IPS-18c (cell line): ENCODE measurements around the gene SPTY2D1.
"Not testable (repeated sequence)": the region's sequence is repeated elsewhere in the genome, so short reads cannot be mapped to it uniquely, and the experiment has no call there.

ENCODE experiments used
- H3K4me3 ChIP-seq: 2 replicates; pipeline ENCODE4 v1.7.0; 2013; ENCODE audit warnings: low read depth, mild to moderate bottlenecking, low read length, moderate library complexity; ENCODE audit not compliant: insufficient read depth
- H3K9me3 ChIP-seq: one replicate; pipeline ENCODE4 v1.6.1; 2013; ENCODE audit warnings: mild to moderate bottlenecking, low read length, moderate library complexity; ENCODE audit not compliant: control insufficient read depth, insufficient read depth

SPTY2D1 gene

DNA sequence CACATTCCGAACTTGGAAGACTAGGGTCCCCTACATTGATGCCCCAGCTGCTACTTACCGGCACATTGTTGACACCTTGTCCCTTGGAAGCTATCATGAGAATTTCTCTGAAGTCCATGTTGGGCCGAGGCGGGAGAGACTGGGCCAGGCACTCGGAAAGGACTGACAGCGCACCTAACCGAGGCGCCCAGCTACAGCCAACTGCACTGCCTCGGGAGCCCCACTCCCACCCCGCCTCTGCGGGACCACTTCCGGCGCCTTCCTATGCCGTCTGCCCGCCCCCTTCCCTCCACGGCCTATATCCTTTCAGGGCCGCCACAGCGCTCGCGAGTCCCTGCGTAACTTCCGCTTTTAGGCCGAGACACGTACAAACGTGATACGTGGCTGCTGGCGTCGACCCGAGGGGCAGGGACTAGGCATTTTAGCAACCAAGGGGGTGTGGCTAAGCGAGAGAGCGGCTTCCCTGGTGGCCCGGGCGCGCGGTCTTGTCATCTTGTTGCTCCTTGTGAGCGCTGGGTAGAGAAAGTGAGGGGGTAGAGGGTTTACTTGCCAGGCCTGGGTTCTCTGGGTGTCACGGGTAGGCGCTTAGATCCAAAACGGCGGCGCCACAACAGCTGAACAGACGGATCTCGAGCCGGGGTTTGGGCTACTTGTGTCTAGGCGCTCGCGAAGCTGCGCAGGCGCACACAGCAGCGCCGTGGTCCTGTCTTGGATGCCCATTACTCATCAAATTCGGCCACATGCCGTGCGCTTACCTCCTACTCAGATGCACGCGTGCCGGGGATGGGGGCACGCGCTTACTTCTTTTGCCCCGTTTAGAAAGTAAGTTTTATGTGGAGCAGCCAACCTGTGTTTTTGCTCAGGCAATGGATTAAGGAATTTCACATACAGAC is at the start of gene SPTY2D1:
Gene SPTY2D1, minus strand, starts transcription at position 203 of the 893 bp plus-strand sequence. Its CDS starts 85 bp downstream, at position 118.
- H3K9me3 ChIP-seq: no peaks in the 10 kb centered on the region
- peak within 1 kb of the TSS; percentile 98 for H3K4me3 ChIP-seq

DNA sequence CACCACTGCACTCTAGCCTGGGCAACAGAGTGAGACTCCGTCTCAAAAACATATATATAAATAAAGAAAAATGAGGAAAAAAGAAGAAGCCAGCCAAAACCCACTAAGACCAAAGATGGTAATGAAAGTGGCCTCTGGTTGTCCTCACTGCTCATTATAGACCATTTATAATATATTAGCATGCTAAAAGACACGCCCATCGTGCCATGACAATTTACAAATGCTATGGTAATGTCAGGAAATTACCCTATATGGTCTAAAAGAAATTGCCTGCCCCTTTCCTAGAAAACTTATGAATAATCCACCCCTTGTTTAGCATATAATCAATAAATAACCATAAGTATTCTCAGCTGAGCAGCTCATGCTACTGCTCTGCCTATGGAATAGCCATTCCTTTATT is 48.3 kb upstream of the SPTY2D1 start:
- no peaks in the 10 kb centered on the region for H3K9me3 ChIP-seq
- H3K4me3 ChIP-seq: no peak overlapping the region

- not testable (repeated sequence) for H3K4me3 ChIP-seq
Measured at GRCh38 chr11:18681949-18682348, 47.8 kb upstream of the SPTY2D1 start.

GRCh38 chr11:18677560-18677959 is 43.4 kb upstream of the SPTY2D1 start:
- Histone ChIP-seq H3K4me3 (no peak overlapping the region), H3K9me3 (no peaks in the 10 kb centered on the region)

More at GRCh38 chr11:18681949-18682348, 47.8 kb upstream of the SPTY2D1 start:
- not testable (repeated sequence) for H3K9me3 ChIP-seq

GRCh38 chr11:18676803-18677202 is 42.7 kb upstream of the SPTY2D1 start:
- no peaks in the 10 kb centered on the region for H3K9me3 ChIP-seq
- no peak overlapping the region for H3K4me3 ChIP-seq

- H3K9me3 ChIP-seq, H3K4me3 ChIP-seq: not testable (repeated sequence)
Measured at GRCh38 chr11:18672209-18672608, 38.1 kb upstream of the SPTY2D1 start.

DNA sequence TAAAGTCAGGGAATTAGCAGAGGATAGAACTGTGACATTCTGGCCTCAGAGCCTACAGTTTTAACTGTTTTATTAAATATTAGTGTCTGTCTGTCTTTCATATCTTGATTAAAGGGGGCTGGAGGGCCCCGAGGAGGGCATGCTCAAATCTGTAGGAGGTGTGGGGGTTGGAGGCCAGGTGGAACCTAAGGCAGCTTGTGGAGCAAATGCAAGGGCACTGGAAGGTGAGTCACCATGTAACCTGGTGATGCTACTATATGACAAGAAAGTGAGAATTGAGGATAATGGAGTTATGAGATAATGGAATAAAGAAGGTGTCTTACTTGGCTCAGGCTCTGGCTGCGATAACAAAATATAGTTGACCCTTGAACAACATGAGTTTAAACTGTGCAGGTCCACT is 37.1 kb upstream of the SPTY2D1 start:
- Histone ChIP-seq H3K4me3 (no peak overlapping the region), H3K9me3 (no peaks in the 10 kb centered on the region)

DNA sequence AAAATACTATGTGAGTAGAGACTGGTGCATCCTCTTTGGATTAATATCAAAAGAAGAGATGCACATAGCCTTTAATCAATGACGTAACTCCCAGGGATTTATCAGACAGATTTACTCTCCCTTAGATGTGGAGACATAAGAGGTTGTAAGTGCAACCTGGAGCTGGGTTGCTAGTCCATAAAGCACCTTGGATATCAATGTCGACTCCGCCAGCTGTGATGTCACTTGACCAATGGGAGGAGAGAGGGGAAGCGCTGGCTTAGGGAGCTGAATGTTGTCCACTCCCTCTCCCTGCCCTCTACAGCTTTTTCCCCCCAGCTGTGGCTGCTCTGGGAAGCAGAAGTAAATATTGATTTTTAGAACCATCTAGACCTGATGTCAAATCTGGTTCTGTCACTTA is 35.6 kb upstream of the SPTY2D1 start:
- Histone ChIP-seq H3K9me3 (no peaks in the 10 kb centered on the region), H3K4me3 (no peak overlapping the region)

GRCh38 chr11:18669219-18669596 is 35.1 kb upstream of the SPTY2D1 start:
- H3K4me3 ChIP-seq: no peak overlapping the region
- no peaks in the 10 kb centered on the region for H3K9me3 ChIP-seq

DNA sequence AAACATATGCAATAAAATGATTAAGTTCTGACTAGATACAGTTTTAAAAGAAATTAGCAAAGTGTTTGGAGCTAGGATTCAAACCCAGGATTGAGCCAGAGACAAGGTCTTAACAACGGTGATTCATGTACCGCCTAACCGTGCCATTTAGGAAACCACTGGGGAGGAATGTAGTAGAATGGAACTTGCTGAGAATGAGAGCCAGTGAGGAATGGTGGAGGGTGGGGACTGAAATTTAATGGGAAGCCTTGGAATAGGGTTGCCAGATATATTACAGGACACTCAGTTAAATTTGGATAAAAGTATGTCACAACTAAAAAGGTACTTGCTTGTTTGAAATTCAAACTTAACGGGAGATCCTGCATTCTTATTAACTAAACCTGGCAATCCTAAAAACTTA is 34.0 kb upstream of the SPTY2D1 start:
- H3K4me3 ChIP-seq: no peak overlapping the region
- H3K9me3 ChIP-seq: no peaks in the 10 kb centered on the region

DNA sequence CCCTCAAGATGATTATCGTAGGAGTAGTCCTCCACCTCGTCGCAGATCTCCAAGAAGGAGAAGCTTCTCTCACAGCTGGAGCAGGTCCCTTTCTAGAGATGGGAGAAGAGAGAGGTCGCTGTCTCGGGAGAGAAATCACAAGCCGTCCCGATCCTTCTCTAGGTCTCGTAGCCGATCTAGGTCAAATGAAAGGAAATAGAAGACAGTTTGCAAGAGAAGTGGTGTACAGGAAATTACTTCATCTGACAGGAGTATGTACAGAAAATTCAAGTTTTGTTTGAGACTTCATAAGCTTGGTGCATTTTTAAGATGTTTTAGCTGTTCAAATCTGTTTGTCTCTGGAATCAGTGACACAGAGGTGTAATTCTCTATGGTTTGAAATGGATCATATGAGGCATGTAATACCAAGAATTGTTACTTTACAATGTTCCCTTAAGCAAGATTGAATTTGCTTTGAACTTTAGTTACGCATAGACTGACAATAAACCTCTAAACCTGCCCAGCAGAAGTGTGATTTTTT is 31.3 kb upstream of the SPTY2D1 start:
- not testable (repeated sequence) for H3K9me3 ChIP-seq, H3K4me3 ChIP-seq

DNA sequence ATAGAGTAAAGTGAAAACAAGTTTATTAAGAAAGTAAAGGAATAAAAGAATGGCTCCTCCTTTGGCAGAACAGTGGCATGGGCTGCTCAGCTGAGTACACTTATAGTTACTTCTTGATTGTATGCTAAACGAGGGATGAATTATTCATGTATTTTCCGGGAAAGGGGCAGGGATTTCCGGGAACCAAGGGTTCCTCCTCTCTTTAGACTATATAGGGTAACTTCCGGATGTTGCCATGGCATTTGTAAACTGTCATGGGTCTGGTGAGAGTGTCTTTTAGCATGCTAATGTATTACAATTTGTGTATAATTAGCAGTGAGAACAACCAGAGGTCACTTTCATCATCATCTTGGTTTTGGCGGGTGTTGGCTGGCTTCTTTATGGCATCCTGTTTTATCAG is 23.5 kb upstream of the SPTY2D1 start:
- no peak overlapping the region for H3K4me3 ChIP-seq
- H3K9me3 ChIP-seq: peaks cover 7% of the 10 kb centered on the region

DNA sequence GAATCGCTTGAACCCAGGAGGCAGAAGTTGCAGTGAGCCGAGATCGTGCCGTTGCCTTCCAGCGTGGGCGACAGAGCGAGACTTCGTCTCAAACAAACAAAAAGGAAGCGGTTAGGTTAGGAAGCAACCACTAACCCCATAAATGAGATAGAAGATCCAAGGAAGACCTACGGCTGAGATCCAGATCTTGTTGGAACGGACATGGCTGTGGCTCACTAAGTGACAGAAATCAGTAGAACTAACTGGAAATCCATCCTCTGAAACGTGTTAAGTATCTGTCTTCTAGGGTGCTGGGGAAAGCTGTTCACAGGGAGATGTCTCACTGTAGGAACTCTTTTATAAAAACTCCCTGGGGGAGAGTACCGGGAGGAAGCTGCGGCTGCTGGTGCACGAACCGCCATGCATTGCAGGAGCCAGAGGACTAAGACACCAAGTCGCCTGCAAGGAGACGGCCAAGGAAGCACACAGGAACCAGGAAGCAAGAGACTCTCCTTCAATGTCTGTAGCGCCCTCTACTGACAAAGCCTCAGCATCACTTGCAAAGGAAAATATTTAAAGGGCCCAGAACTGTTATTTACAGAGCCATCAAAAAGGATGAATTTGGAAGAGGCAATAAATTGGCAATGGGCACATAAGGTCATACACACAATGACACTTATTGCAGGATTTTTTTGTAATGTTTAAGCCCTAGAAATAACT is 16.9 kb upstream of the SPTY2D1 start:
- Histone ChIP-seq H3K9me3 (peaks cover 7% of the 10 kb centered on the region), H3K4me3 (no peak overlapping the region)

- Histone ChIP-seq H3K4me3 (no peak overlapping the region), H3K9me3 (peaks cover 6% of the 10 kb centered on the region)
Measured at GRCh38 chr11:18650353-18650752, 16.2 kb upstream of the SPTY2D1 start.

DNA sequence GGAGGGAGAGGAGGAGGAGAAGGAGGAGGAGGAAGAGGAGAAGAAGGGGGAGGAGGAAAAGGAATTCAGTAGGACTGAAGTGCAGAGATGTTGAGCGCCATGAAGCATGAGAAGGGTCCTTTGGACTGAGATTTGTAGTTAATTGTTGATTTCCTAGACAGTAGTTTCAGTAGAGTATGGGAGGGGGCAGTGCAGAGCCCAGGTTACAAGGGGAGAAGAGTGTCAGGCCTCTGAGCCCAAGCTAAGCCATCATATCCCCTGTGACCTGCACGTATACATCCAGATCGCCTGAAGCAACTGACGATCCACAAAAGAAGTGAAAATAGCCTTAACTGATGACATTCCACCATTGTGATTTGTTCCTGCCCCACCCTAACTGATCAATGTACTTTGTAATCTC is 8.9 kb upstream of the SPTY2D1 start:
- not testable (repeated sequence) for H3K9me3 ChIP-seq, H3K4me3 ChIP-seq

GRCh38 chr11:18641677-18642076 is 7.5 kb upstream of the SPTY2D1 start:
- Histone ChIP-seq H3K9me3 (no peaks in the 10 kb centered on the region), H3K4me3 (no peak overlapping the region)

DNA sequence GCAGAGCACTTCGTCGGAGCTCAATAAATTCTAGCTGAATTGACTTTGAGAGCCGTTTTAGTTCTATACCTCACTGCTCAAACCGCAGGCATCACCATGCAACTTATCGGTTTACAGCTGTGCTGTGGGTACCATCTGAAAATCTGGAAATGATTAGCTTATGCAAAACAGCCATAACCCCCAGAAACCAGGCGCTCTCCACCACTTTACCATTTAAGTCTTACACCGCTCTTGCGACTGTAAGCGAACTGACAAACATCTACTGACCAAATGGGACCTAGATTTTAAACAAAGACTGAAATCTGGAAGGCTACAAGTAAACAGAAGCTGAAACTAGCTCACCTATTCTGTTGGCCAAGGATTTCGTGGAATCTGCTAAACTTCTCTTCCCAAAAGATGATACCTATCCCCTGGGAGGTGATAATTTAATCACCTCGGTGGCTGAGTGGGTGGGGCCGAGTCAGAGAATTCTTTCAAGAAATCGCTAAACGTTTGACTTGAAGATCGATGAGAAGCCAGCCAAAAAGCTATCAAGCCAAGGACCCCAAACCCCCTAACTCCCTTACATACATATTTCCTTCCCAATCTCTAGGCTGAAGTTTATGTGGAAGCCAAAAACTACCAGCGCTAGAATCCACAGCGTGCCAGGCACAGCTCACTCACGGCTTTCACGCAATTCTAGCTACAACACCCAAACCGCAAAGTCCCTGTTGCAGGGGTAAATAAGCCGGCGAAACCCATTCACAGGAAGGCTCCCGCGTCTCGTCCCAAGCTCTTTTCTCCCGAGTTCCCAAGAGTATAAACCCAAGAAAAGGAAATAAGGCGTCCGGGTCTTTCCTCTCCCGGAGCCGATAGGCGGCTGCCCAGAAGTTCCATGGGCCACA is 644 bp downstream of the SPTY2D1 start:
- Histone ChIP-seq H3K4me3 (peak overlapping the region; percentile 98), H3K9me3 (no peaks in the 10 kb centered on the region)
